Erythroblast (primary cell): ENCODE data around the gene CFAP107.
"Not testable (repeated sequence)": the region's sequence is repeated elsewhere in the genome, so short reads cannot be mapped to it uniquely, and the experiment has no call there.

Experiments
- DNase-seq, 2 experiments: peaks; one replicate each; lab custom pipeline; 2025; lab: John Stamatoyannopoulos, UW
- GATA1 ChIP-seq: IDR thresholded peaks from 2 replicates; pipeline ENCODE4 v1.6.1; 2011; ENCODE audit warnings: low read depth, mild to moderate bottlenecking, control low read depth, low read length, moderate library complexity
- POLR2A ChIP-seq: IDR thresholded peaks from 2 replicates; pipeline ENCODE4 v1.6.1; 2011; ENCODE audit warnings: mild to moderate bottlenecking, low read length

CFAP107 gene

DNA sequence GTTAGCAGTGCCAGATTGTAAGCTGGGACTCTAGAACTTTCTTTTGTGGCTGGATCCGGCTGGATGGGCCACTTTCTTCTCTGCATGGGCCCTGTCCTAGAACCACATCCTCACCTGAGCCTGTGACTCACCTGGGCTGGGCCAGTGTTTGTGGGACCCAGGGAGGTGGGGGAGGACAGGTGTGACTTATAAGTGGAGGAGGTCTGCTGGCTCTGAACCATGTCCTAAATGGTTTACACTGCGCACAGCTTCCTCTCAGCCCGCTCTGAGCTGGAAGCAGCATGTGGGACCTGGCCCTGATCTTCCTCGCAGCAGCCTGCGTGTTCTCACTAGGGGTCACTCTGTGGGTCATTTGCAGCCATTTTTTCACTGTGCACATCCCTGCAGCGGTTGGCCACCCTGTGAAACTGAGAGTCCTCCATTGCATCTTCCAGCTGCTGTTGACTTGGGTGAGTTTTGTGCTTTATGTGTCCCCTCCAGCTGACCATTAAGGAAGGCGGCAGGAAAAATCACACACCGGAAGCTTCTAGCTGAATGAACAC lies 30.0 kb upstream of the CFAP107 start, which contains the start of gene AADACL3:
TSS of gene AADACL3 (plus strand) at position 215 of the 542 bp plus-strand sequence. CDS start at position 282, 67 bp downstream.
- DNase-seq, result no peak
- TF ChIP-seq POLR2A (no peak), GATA1 (no peak)

- TF ChIP-seq GATA1, result no peak
- TF ChIP-seq POLR2A, result no peak
- no peak for DNase-seq
Measured at GRCh38 chr1:12717301-12717838, 28.6 kb upstream of the CFAP107 start.

GRCh38 chr1:12722626-12723025 lies 23.4 kb upstream of the CFAP107 start:
- TF ChIP-seq POLR2A, result no peak
- no peak for TF ChIP-seq GATA1
- no peak for DNase-seq

DNA sequence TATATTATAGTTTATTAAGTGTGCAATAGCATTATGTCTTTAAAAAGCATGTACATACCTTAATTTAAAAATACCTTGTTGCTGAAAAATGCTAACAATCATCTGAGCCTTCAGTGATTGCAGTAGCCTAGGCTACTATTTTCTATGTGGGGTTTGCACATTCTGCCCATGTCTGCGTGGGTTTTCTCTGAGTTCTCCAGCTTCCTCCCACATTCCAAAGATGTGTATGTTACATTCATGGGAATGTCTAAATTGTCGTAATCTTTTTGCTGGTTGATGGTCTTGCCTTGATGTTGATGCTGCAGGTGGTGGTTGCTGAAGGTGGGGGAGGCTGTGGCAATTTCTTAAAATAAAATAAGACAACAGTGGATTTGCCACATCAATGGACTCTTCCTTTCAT lies 17.6 kb upstream of the CFAP107 start:
- no peak for DNase-seq
- TF ChIP-seq POLR2A (no peak), GATA1 (no peak)

GRCh38 chr1:12730156-12730555 lies 15.8 kb upstream of the CFAP107 start:
- TF ChIP-seq POLR2A, result no peak
- DNase-seq, result no peak

GRCh38 chr1:12731084-12731483 lies 14.9 kb upstream of the CFAP107 start:
- not testable (repeated sequence) for DNase-seq

DNA sequence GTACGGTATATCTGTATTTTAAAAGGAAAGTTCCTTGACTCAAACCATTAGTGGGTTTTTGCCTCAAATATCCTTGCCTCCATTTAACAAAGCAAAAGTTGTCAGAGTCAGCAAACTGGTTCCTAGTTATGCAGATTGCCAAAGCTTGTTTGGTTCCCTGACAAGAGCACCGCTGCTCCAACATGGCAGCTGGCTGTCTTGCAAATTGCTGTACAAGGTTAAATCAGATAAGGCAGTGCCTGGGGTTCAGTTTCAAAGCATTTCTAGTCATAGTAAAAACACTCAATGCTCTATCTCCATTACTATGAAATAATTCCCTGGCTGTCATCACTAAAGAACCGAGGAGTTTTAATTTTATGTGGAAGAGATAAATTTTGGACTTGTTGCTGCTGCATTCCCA lies 11.3 kb upstream of the CFAP107 start:
- no peak for TF ChIP-seq POLR2A
- TF ChIP-seq GATA1, result no peak
- DNase-seq, result no peak

DNA sequence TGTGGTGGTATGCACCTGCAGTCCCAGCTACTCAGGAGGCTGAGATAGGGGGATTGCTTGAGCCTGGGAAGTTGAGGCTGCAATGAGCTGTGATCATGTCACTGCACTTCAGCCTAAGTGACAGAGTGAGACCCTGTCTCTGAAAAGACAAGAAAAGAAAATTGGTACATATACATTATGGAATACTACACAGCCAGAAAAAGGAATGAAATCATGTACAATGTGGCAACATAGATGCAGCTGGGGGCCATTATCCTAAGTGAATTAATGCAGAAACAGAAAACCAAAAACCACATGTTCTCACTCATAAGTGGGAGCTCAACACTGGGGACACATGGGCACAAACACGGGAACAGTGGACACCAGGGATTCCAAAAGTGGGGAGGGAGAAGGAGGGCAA lies 7.1 kb upstream of the CFAP107 start:
- DNase-seq, result no peak
- no peak for TF ChIP-seq POLR2A
- no peak for TF ChIP-seq GATA1

- TF ChIP-seq GATA1, result no peak
- TF ChIP-seq POLR2A, result no peak
- no peak for DNase-seq
Measured at GRCh38 chr1:12739613-12740012, 6.4 kb upstream of the CFAP107 start.

DNA sequence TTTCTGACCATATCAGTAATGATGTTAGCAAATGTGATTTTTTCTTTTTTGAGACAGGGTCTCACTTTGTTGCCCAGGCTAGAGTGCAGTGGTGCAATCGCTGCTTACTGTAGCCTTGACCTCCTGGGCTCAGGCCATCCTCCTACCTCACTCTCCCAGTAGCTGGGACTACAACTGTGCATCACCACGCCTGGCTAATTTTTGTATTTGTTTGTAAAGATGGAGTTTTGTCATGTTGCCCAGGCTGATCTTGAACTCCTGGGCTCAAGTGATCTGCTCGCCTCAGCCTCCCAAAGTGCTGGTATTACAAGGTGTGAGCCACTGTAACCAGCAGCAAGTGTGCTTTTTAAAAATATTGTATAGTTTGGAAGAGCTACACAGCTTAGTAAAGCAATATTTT lies 4.1 kb upstream of the CFAP107 start:
- TF ChIP-seq POLR2A (no peak), GATA1 (no peak)
- no peak for DNase-seq

DNA sequence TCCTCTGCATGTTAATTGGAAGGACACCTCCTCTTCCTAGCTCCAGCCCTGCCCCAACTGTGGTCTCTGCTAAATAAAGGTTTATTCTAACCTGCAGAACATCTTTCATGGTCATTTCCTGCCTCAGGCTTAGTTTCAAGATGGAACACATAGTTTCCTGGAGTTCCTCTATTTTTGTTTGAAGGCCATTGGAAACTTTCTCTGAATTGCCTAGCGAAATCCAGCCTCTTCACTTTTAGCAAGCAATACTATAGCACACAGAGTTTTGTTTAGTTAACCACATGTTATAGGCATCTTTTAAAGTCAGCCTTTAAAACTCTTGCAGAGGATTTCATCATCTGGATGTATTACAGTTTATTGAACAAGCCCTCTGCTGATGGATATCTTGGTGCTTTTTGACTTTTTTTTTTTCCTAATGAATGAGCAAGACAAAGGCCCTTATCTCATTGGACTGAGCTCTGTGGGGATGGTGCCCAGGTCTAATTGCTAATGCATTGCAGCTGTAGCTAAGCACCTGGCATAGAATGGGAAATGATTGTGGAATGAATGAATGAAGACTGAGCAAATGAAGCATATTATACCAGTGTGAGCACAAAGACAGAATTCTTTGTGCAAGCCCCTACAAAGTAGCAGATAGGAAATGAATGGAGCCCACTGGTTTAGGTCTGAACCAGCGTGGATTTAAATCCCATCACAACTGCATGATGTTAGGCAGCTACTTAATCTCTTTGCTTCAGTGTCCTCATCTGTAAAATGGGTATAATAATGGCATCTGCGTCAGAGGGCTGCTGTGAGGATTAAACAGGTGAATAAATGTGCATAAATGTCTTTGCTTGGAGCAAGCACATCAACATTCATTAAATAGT lies 641 bp upstream of the CFAP107 start:
- DNase-seq, result peak in 1 of 2 experiments; percentile 56
- TF ChIP-seq GATA1 (no peak), POLR2A (no peak)

GRCh38 chr1:12748778-12749355 lies 2.9 kb downstream of the CFAP107 start:
- TF ChIP-seq POLR2A, result no peak
- TF ChIP-seq GATA1, result no peak
- DNase-seq, result no peak

DNA sequence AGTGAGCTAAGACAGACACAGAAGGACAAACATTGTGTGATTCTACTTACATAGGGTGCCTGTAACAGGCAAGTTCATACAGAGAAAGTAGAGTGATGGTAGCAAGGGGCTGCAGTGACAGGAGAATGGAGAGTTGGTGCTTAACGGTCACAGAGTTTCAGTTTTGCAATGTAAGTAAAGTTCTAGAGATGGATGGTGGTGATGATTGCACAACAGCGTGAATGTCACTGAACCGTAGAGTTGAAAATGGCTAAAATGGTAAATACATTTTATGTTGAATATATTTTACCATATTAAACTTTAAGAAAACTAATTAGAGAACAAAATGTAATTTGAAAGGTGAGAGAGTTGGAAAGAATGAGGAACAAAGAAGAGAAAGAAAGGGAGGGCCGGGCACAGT lies 8.7 kb downstream of the CFAP107 start:
- TF ChIP-seq GATA1 (no peak), POLR2A (no peak)
- DNase-seq, result no peak

DNA sequence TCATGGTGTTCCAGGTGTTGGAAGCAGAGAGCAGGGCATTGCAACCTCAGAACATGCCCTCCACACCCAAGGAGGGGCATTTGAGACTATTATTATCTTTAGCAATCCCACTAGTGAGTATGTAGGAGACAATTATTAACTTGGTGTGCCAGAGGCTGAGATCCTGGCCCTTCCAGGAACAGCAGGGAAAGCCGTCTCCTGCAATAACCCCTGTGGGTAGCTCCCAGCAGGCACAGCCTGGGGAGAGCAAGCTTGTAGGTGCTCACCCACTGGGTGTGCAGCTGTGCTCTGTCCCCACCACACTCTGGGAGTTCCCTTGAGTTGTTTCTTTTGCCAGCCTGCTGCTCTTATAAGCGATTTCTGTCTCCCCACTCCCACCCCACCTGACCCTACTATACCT lies 10.3 kb downstream of the CFAP107 start:
- no peak for TF ChIP-seq POLR2A
- no peak for TF ChIP-seq GATA1

More for the DNA sequence above, 10.3 kb downstream of the CFAP107 start:
- DNase-seq, result no peak
